Thyroid gland (tissue), 4 donors: Measurements from ENCODE around the gene CAMTA1.

ENCODE experiments used
- CTCF ChIP-seq, 6 experiments: fragments of 200-600 bp in 3 of 6; fragments of 450-650 bp in 3 of 6; sonication (generic) in 3 of 6; IDR thresholded peaks; one replicate each; pipeline ENCODE4 v1.5.1; 2016 to 2019; ENCODE audit warnings: antibody characterized with exemption in 6 of 6, mild to moderate bottlenecking in 2 of 6, inconsistent platforms in 1 of 6, moderate library complexity in 1 of 6
- POLR2A ChIP-seq, 2 donors: fragments of 450-650 bp; IDR thresholded peaks; one replicate each; pipeline ENCODE4 v1.6.1; 2017; ENCODE audit warnings: antibody characterized with exemption in 2 of 2, mild to moderate bottlenecking in 2 of 2, moderate library complexity in 1 of 2

- TF ChIP-seq CTCF (IDR thresholded peaks at IDR 0.05), result peak in 1 of 6 experiments; percentile 7
- no peak for TF ChIP-seq POLR2A (IDR thresholded peaks at IDR 0.05)
These were observed 670.8 kb downstream of the CAMTA1 start for GRCh38 chr1:7455796-7456721.
